ENCODE results near the gene PF4V1. TPM values are rescaled to one million over a fixed set of nuclear protein-coding genes. Genes with fewer than 3 reads are reported as not detected.

PF4V1 gene
- total and polyA plus RNA-seq, 2 donors (not counting 1 experiment from before 2014, with no cell fraction given), result not detected

GRCh38 chr4:73864365-73864764, 11.3 kb downstream of the PF4V1 start:
- Histone ChIP-seq H3K36me3 (replicated peaks in 1 of 2; ENCODE audit: control extremely low read depth in 1 of 2, control insufficient read depth in 1 of 2, extremely low read depth in 1 of 2, insufficient read depth in 2 of 2, low read length in 1 of 2) (no peaks in the 10 kb centered on the region), H3K79me2 (ENCODE audit: control insufficient read depth, insufficient read depth, low read length) (no peaks in the 10 kb centered on the region), H3K4me2 (replicated peaks; ENCODE audit: low read depth, low read length, poor library complexity, severe bottlenecking) (no peak overlapping the region), H3K4me1 (ENCODE audit: control insufficient read depth in 2 of 2, insufficient read depth in 2 of 2, low read length in 2 of 2) (peaks cover 0 to 5% of the 10 kb centered on the region in 2 donors), H3K9me3 (ENCODE audit: control extremely low read depth in 1 of 3, control insufficient read depth in 2 of 3, insufficient read depth in 1 of 3, low read length in 2 of 3) (no peaks in the 10 kb centered on the region), H3K4me3 (ENCODE audit: control extremely low read depth in 1 of 5, extremely low read depth in 1 of 5, insufficient read depth in 1 of 5, low read depth in 2 of 5, low read length in 4 of 5) (no peak overlapping the region), H2AFZ (ENCODE audit: insufficient read depth, low read depth, low read length, poor library complexity, severe bottlenecking) (no peak overlapping the region), H3K9ac (ENCODE audit: low read length) (no peak overlapping the region), H3K27ac (ENCODE audit: low read length in 2 of 2) (no peak overlapping the region), H4K20me1 (ENCODE audit: control insufficient read depth, insufficient read depth, low read length, poor library complexity, severe bottlenecking) (no peaks in the 10 kb centered on the region), H3K27me3 (replicated peaks in 1 of 4; ENCODE audit: control extremely low read depth in 1 of 4, control insufficient read depth in 3 of 4, insufficient read depth in 4 of 4, low read length in 3 of 4) (peaks cover 0 to 9% (median 7%) of the 10 kb centered on the region in 4 experiments)
- 92% methylated on average over 1 of the region's 2 CpGs for WGBS (ENCODE audit: insufficient coverage)
- H3K4me3 Mint-ChIP-seq, result no peak overlapping the region
- no peak for TF ChIP-seq CTCF (IDR thresholded peaks at IDR 0.05)
- no peak for TF ChIP-seq EZH2 (IDR thresholded peaks at IDR 0.05; ENCODE audit: borderline replicate concordance, insufficient read depth, low read depth, low read length, poor library complexity, severe bottlenecking)
- intact Hi-C loops (cut with micrococcal nuclease), result no loop called here
- ChIA-PET CTCF (no interaction called here), POLR2A (no interaction called here)
- H3K27ac Mint-ChIP-seq, result no peak overlapping the region
- peaks cover 14% of the 10 kb centered on the region for H3K27me3 Mint-ChIP-seq
- no peaks in the 10 kb centered on the region for H3K9me3 Mint-ChIP-seq (ENCODE audit: insufficient read depth)
- DNase-seq, result no peak
- no peak for ATAC-seq (ENCODE audit: low read depth)
- peaks cover 3% of the 10 kb centered on the region for H3K4me1 Mint-ChIP-seq

GRCh38 chr4:73864961-73865360, 11.9 kb downstream of the PF4V1 start:
- CTCF ChIA-PET, result no interaction called here
- H3K4me3 Mint-ChIP-seq, result no peak overlapping the region
- peaks cover 3% of the 10 kb centered on the region for H3K4me1 Mint-ChIP-seq
- H3K9me3 Mint-ChIP-seq (ENCODE audit: insufficient read depth), result no peaks in the 10 kb centered on the region
- peaks cover 0 to 12% (median 7%) of the 10 kb centered on the region in 4 experiments for H3K27me3 ChIP-seq (replicated peaks in 1 of 4; ENCODE audit: control extremely low read depth in 1 of 4, control insufficient read depth in 3 of 4, insufficient read depth in 4 of 4, low read length in 3 of 4)
- H3K36me3 ChIP-seq (replicated peaks in 1 of 2; ENCODE audit: control extremely low read depth in 1 of 2, control insufficient read depth in 1 of 2, extremely low read depth in 1 of 2, insufficient read depth in 2 of 2, low read length in 1 of 2), result no peaks in the 10 kb centered on the region
- 100% methylated on average over 2 of the region's 8 CpGs for WGBS (ENCODE audit: insufficient coverage)
- intact Hi-C loops (cut with micrococcal nuclease), result no loop called here
- no peak for ATAC-seq (ENCODE audit: low read depth)
- no peak overlapping the region for H3K4me3 ChIP-seq (ENCODE audit: control extremely low read depth in 1 of 5, extremely low read depth in 1 of 5, insufficient read depth in 1 of 5, low read depth in 2 of 5, low read length in 4 of 5)
- no peak for DNase-seq
- H3K27ac ChIP-seq (ENCODE audit: low read length in 2 of 2), result no peak overlapping the region
- H3K79me2 ChIP-seq (ENCODE audit: control insufficient read depth, insufficient read depth, low read length), result no peaks in the 10 kb centered on the region
- TF ChIP-seq CTCF (IDR thresholded peaks at IDR 0.05) (no peak), EZH2 (IDR thresholded peaks at IDR 0.05; ENCODE audit: borderline replicate concordance, insufficient read depth, low read depth, low read length, poor library complexity, severe bottlenecking) (no peak)
- H2AFZ ChIP-seq (ENCODE audit: insufficient read depth, low read depth, low read length, poor library complexity, severe bottlenecking), result no peak overlapping the region
- POLR2A ChIA-PET, result no interaction called here
- no peaks in the 10 kb centered on the region for H4K20me1 ChIP-seq (ENCODE audit: control insufficient read depth, insufficient read depth, low read length, poor library complexity, severe bottlenecking)
- H3K27ac Mint-ChIP-seq, result no peak overlapping the region
- H3K4me2 ChIP-seq (replicated peaks; ENCODE audit: low read depth, low read length, poor library complexity, severe bottlenecking), result no peak overlapping the region
- H3K9ac ChIP-seq (ENCODE audit: low read length), result no peak overlapping the region
- peaks cover 0 to 5% of the 10 kb centered on the region in 2 donors for H3K4me1 ChIP-seq (ENCODE audit: control insufficient read depth in 2 of 2, insufficient read depth in 2 of 2, low read length in 2 of 2)
- H3K9me3 ChIP-seq (ENCODE audit: control extremely low read depth in 1 of 3, control insufficient read depth in 2 of 3, insufficient read depth in 1 of 3, low read length in 2 of 3), result no peaks in the 10 kb centered on the region
- H3K27me3 Mint-ChIP-seq, result peaks cover 19% of the 10 kb centered on the region

Data from B cell (primary cell).